HG03520 (cell line): ENCODE results near the gene ATP2A1.
"Not testable (repeated sequence)": the region's sequence is repeated elsewhere in the genome, so short reads cannot be mapped to it uniquely, and the experiment has no call there.

ENCODE experiments used
- ATAC-seq: cut with Tn5 transposase; IDR thresholded peaks from one replicate; pipeline ENCODE4 v1.9.1; 2021; ENCODE audit warnings: mild to moderate bottlenecking, moderate library complexity; ENCODE audit not compliant: unreplicated experiment

The ATP2A1 gene

GRCh38 chr16:28905229-28905754 lies 27.0 kb downstream of the ATP2A1 start:
- ATAC-seq = no peak

- ATAC-seq = no peak
Measured at GRCh38 chr16:28905800-28906372, 27.6 kb downstream of the ATP2A1 start.

- ATAC-seq = no peak
Measured at GRCh38 chr16:28910086-28911031, 32.1 kb downstream of the ATP2A1 start.

- ATAC-seq = no peak
Measured at GRCh38 chr16:28912558-28912957, 34.3 kb downstream of the ATP2A1 start.

GRCh38 chr16:28913946-28914724 lies 35.8 kb downstream of the ATP2A1 start:
- ATAC-seq = no peak

GRCh38 chr16:28915181-28915580 lies 36.9 kb downstream of the ATP2A1 start:
- ATAC-seq = no peak

GRCh38 chr16:28917095-28917494 lies 38.8 kb downstream of the ATP2A1 start:
- no peak for ATAC-seq

GRCh38 chr16:28918698-28919097 lies 40.4 kb downstream of the ATP2A1 start:
- no peak for ATAC-seq

GRCh38 chr16:28923231-28923587 lies 44.9 kb downstream of the ATP2A1 start:
- no peak for ATAC-seq

- peak; percentile 48 for ATAC-seq
Measured at GRCh38 chr16:28923652-28924398, 45.5 kb downstream of the ATP2A1 start.

- peak; percentile 10 for ATAC-seq
Measured at GRCh38 chr16:28924399-28924761, 46.1 kb downstream of the ATP2A1 start.

GRCh38 chr16:28924762-28925385 lies 46.6 kb downstream of the ATP2A1 start, which contains the start of gene RABEP2:
Gene RABEP2 (minus strand): TSS chr16:28925238. CDS start chr16:28925163, 75 bp downstream.
- peak; percentile 47 for ATAC-seq

GRCh38 chr16:28925386-28926228 lies 47.3 kb downstream of the ATP2A1 start:
- peak; percentile 27 for ATAC-seq

GRCh38 chr16:28926284-28926683 lies 48.0 kb downstream of the ATP2A1 start:
- ATAC-seq = not testable (repeated sequence)

GRCh38 chr16:28927815-28928214 lies 49.5 kb downstream of the ATP2A1 start:
- no peak for ATAC-seq

- no peak for ATAC-seq
Measured at GRCh38 chr16:28930203-28930602, 51.9 kb downstream of the ATP2A1 start.

- ATAC-seq = no peak
Measured at GRCh38 chr16:28930652-28931051, 52.4 kb downstream of the ATP2A1 start.

GRCh38 chr16:28931801-28932225 lies 53.5 kb downstream of the ATP2A1 start, which contains the start of gene CD19:
Gene CD19 (plus strand): TSS chr16:28931971. CDS start chr16:28932001, 30 bp downstream.
- no peak for ATAC-seq
